A549 (cell line): Measurements from ENCODE around the gene LAMA2. TPM values are rescaled to one million over a fixed set of nuclear protein-coding genes. Genes with fewer than 3 reads are reported as not detected.

Experiments used
- ATAC-seq, 2 experiments: fragments of 200-7000 bp in 1 of 2; fragments of >200 bp in 1 of 2; cut with Nextera tagmentation in 1 of 2; cut with Tn5 transposase in 1 of 2; 3 replicates each; pipeline versions ENCODE4 v1.8.0 to v1.9.1; 2018 to 2020; ENCODE audit warnings: mild to moderate bottlenecking in 1 of 2, moderate library complexity in 1 of 2
- CTCF ChIA-PET: fragments of 300-600 bp; sonication (Branson Sonifier 250); formaldehyde crosslinking; extraction: SDS; loops from one replicate; lab custom pipeline; 2021; ENCODE audit warnings: antibody characterized with exemption, inconsistent platforms; lab: Yijun Ruan, JAX
- POLR2A ChIA-PET: fragments of 350-600 bp; formaldehyde crosslinking; extraction: SDS; loops from one replicate; lab custom pipeline; 2021; ENCODE audit warnings: antibody characterized with exemption, inconsistent platforms; lab: Yijun Ruan, JAX
- DNase-seq, 2 experiments: peaks; one replicate each; pipeline versions ENCODE4 v3.0.0 to v3.0.0-alpha.2; 2011 to 2016; ENCODE audit warnings: low read depth in 1 of 2, low spot score in 1 of 2
- FAIRE-seq: peaks from 2 replicates; lab custom pipeline; 2011; peaks lifted over from hg19 to GRCh38; lab: Jason Lieb, UNC
- H3K27ac ChIP-seq, 2 experiments: fragments of >200 bp; sonication (Bioruptor Twin); formaldehyde crosslinking; 3 replicates each; pipeline ENCODE4 v1.5.1; 2016 to 2017
- H3K4me1 ChIP-seq: fragments of >200 bp; sonication (Bioruptor Twin); formaldehyde crosslinking; 3 replicates; pipeline ENCODE4 v1.6.1; 2016
- H3K4me2 ChIP-seq: fragments of >200 bp; sonication (Bioruptor Twin); formaldehyde crosslinking; 3 replicates; pipeline ENCODE4 v1.6.1; 2016
- H3K4me3 ChIP-seq: fragments of >200 bp; sonication (Bioruptor Twin); formaldehyde crosslinking; 3 replicates; pipeline ENCODE4 v1.5.1; 2016
- H3K9me3 ChIP-seq: fragments of >200 bp; sonication (Bioruptor Twin); formaldehyde crosslinking; 3 replicates; pipeline ENCODE4 v1.6.1; 2016
- CBX8 ChIP-seq: fragments of 200-600 bp; sonication (generic); IDR thresholded peaks from 2 replicates; pipeline ENCODE4 v1.6.1; 2016
- CHD4 ChIP-seq: fragments of 200-600 bp; sonication (generic); IDR thresholded peaks from 2 replicates; pipeline ENCODE4 v1.6.1; 2016; ENCODE audit warnings: antibody characterized with exemption, mild to moderate bottlenecking, borderline replicate concordance
- CTCF ChIP-seq: fragments of >200 bp; sonication (Bioruptor Twin); formaldehyde crosslinking; IDR thresholded peaks from 3 replicates; pipeline ENCODE4 v1.5.1; 2016
- EHF ChIP-seq: fragments of 250-450 bp; sonication (Bioruptor Pico); IDR thresholded peaks from 2 replicates; pipeline ENCODE4 v1.5.0; 2020; ENCODE audit warnings: mild to moderate bottlenecking
- EHMT2 ChIP-seq: fragments of 200-600 bp; sonication (generic); IDR thresholded peaks from 2 replicates; pipeline ENCODE4 v1.6.1; 2016; ENCODE audit warnings: antibody characterized with exemption, low read depth, mild to moderate bottlenecking, moderate library complexity
- ELK1 ChIP-seq: fragments of 150-350 bp; IDR thresholded peaks from 2 replicates; pipeline ENCODE4 v1.6.1; 2014; ENCODE audit warnings: low read depth, mild to moderate bottlenecking, low read length
- EP300 ChIP-seq, 2 experiments: fragments of >200 bp; sonication (Bioruptor Twin); formaldehyde crosslinking; IDR thresholded peaks; 2 replicates in 1 of 2; 3 replicates in 1 of 2; pipeline ENCODE4 v1.6.1; 2016 to 2017
- FOSL2 ChIP-seq, 2 experiments: fragments of 450-650 bp in 1 of 2; fragments of >200 bp in 1 of 2; sonication (Bioruptor Twin) in 1 of 2; formaldehyde crosslinking; IDR thresholded peaks; 2 replicates each; pipeline versions ENCODE4 v1.5.0 to v1.6.1; 2016 to 2020; ENCODE audit warnings: mild to moderate bottlenecking in 1 of 2, moderate library complexity in 1 of 2
- FOXS1 ChIP-seq: fragments of 250-450 bp; sonication (Bioruptor Pico); IDR thresholded peaks from 2 replicates; pipeline ENCODE4 v1.5.0; 2020; ENCODE audit warnings: mild to moderate bottlenecking, moderate library complexity
- MAFK ChIP-seq: fragments of 450-650 bp; IDR thresholded peaks from 2 replicates; pipeline ENCODE4 v1.6.1; 2014; ENCODE audit not compliant: partially characterized antibody
- MAX ChIP-seq: IDR thresholded peaks from 2 replicates; pipeline ENCODE4 v1.6.1; 2012
- MAZ ChIP-seq: fragments of 150-350 bp; IDR thresholded peaks from 2 replicates; pipeline ENCODE4 v1.6.1; 2014; ENCODE audit warnings: antibody characterized with exemption, low read depth, low read length, borderline replicate concordance
- NFE2L2 ChIP-seq: fragments of 150-350 bp; conservative IDR thresholded peaks from 2 replicates; pipeline ENCODE4 v1.6.1; 2014; ENCODE audit warnings: low read length
- NR3C1 ChIP-seq: fragments of >200 bp; sonication (Bioruptor Twin); formaldehyde crosslinking; IDR thresholded peaks from 3 replicates; pipeline ENCODE4 v1.6.1; 2017
- PHF8 ChIP-seq: fragments of 200-600 bp; sonication (generic); IDR thresholded peaks from 2 replicates; pipeline ENCODE4 v1.6.1; 2016; ENCODE audit warnings: low read depth, mild to moderate bottlenecking, antibody characterized with exemption, moderate library complexity, borderline replicate concordance
- POLR2A ChIP-seq: IDR thresholded peaks from 2 replicates; pipeline ENCODE4 v1.6.1; 2012; ENCODE audit warnings: mild to moderate bottlenecking, low read length
- POLR2AphosphoS2 ChIP-seq: conservative IDR thresholded peaks from 2 replicates; pipeline ENCODE4 v1.6.1; 2012; ENCODE audit warnings: low read length, improper control_type of control experiment, inconsistent platforms
- REST ChIP-seq: fragments of 200-600 bp; sonication (generic); IDR thresholded peaks from 2 replicates; pipeline ENCODE4 v1.6.1; 2016; ENCODE audit warnings: antibody characterized with exemption, mild to moderate bottlenecking, moderate library complexity
- RFX5 ChIP-seq: fragments of 450-650 bp; IDR thresholded peaks from 2 replicates; pipeline ENCODE4 v1.7.1; 2014; ENCODE audit warnings: antibody characterized with exemption, mild to moderate bottlenecking, moderate library complexity
- USF2 ChIP-seq: fragments of 450-650 bp; IDR thresholded peaks from 2 replicates; pipeline ENCODE4 v1.6.1; 2014; ENCODE audit warnings: antibody characterized with exemption
- WGBS: methylation state at CpG from one replicate; pipeline ENCODE4 v1.1.6; 2017; ENCODE audit errors: missing lambda C conversion rate; 5-methylcytosine and 5-hydroxymethylcytosine counted together
- polyA plus RNA-seq, 4 experiments: library from polyadenylated mRNA; depleted of rRNA in 3 of 4; stranded (reverse); fragments of >200 nt; fragmentation: RNase III in 1 of 4; extraction: RNeasy Plus Mini Kit Qiagen cat#74134 plus additional on column Dnase treatment in 1 of 4; gene quantifications; 2 replicates in 3 of 4; 3 replicates in 1 of 4; pipeline ENCODE4 v1.2.3, GENCODE V29; 2011 to 2017

Gene LAMA2
- polyA plus RNA-seq, 2 of the 4 experiments (the other 2 are of a cell fraction) = 0.21 to 1.3 TPM

- H3K4me1 ChIP-seq = no peaks in the 10 kb centered on the region
- ATAC-seq = no peak
- TF ChIP-seq MAZ = no peak
- no peak for TF ChIP-seq ELK1
- TF ChIP-seq POLR2A = no peak
- no peak for TF ChIP-seq EP300 (IDR thresholded peaks at IDR 0.05)
- no peak for TF ChIP-seq CTCF
- no peak for TF ChIP-seq MAX
- TF ChIP-seq REST = no peak
- TF ChIP-seq, all 56 proteins: peak for 0
- CTCF ChIA-PET = no interaction called here
- Histone ChIP-seq H3K4me3 (no peak overlapping the region), H3K4me2 (no peak overlapping the region), H3K27ac (no peak overlapping the region), H3K9me3 (no peaks in the 10 kb centered on the region)
- FAIRE-seq (no peak), DNase-seq (no peak)
- WGBS = 0% methylated on average over 1 of the region's 1 CpG
- POLR2A ChIA-PET = no interaction called here
Observed at GRCh38 chr6:129110690-129111343, 227.9 kb downstream of the LAMA2 start.

- 42% methylated on average over 1 of the region's 1 CpG for WGBS
- no peak for FAIRE-seq
- DNase-seq = no peak
- no peaks in the 10 kb centered on the region for H3K9me3 ChIP-seq
- H3K4me3 ChIP-seq = no peak overlapping the region
- ChIA-PET CTCF (no interaction called here), POLR2A (no interaction called here)
- H3K4me2 ChIP-seq = no peak overlapping the region
- no peak overlapping the region for H3K27ac ChIP-seq
- H3K4me1 ChIP-seq = no peaks in the 10 kb centered on the region
- no peak for ATAC-seq
- TF ChIP-seq USF2 (no peak), MAFK (no peak), MAZ (no peak), CTCF (no peak), FOSL2 (IDR thresholded peaks at IDR 0.05) (no peak), FOSL2 (CRISPR knock-in tag; IDR thresholded peaks at IDR 0.05) (no peak), CHD4 (no peak), RFX5 (no peak), PHF8 (no peak), FOXS1 (CRISPR knock-in tag) (no peak), REST (no peak), NFE2L2 (no peak), EHMT2 (no peak), NR3C1 (no peak), CBX8 (no peak), EHF (CRISPR knock-in tag) (no peak), POLR2AphosphoS2 (no peak)
Observed at GRCh38 chr6:129111346-129111745, 228.4 kb downstream of the LAMA2 start.
